Activated CD8-positive, alpha-beta memory T cell treated with anti-CD3 and anti-CD28 coated beads, Interleukin-2, amount 50 U/mL, for 24 hours (primary cell): ENCODE measurements around the gene PRDM10.
"Not testable (repeated sequence)": the region's sequence is repeated elsewhere in the genome, so short reads cannot be mapped to it uniquely, and the experiment has no call there.

Experiments used
- DNase-seq: peaks from one replicate; pipeline ENCODE4 v3.0.0-alpha.2; 2020; ENCODE audit errors: extremely low read depth

The PRDM10 gene

DNA sequence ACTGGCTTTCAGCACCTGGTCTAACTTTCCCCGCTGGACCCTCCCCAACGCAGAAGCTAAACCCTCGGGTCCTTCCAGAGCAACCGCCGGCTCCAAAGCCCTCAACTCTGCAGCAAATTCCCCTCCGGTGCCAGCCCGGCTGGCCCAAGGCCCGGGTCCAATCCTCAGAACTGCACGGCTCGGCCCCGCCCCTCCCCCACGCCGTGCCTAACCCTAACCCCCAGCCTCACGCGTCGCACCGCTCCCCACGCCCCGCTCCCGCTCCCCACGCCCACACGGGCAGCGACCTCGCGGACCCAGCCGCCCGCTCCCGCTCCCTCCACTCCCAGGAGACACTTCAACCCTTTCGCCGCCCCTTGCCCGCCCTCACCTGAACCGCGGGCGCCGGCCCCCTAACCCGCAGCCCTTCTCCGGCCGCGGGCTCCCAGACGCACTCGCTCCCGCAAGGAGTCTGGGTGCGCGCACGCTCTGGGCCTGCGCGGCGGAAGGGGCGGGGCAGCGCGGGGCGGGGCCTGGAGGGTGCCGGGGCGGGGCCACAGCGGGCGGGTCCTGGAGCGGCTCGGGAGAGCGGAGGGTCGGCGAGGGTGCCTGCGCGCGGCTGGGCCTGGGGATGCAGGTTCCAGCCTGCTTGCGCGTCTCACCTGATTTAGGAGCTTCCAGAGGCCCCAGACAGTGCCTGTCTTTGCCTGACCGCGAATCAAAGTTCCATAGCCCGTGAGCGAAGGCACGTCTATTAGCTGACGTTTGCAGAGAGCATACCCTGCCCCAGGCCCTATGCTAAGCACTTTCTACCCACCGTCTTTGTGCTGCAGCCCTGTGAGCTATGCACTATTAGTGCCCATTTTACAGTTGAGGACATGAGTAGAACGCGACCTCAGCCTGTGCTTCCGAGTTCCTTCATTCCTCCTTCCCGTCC lies 107.3 kb downstream of the PRDM10 start, which contains the start of gene NFRKB:
Gene NFRKB, minus strand, starts transcription at position 453 of the 916 bp plus-strand sequence. CDS start 2,729 bp downstream, outside the sequence.
- peak; percentile 61 for DNase-seq

DNA sequence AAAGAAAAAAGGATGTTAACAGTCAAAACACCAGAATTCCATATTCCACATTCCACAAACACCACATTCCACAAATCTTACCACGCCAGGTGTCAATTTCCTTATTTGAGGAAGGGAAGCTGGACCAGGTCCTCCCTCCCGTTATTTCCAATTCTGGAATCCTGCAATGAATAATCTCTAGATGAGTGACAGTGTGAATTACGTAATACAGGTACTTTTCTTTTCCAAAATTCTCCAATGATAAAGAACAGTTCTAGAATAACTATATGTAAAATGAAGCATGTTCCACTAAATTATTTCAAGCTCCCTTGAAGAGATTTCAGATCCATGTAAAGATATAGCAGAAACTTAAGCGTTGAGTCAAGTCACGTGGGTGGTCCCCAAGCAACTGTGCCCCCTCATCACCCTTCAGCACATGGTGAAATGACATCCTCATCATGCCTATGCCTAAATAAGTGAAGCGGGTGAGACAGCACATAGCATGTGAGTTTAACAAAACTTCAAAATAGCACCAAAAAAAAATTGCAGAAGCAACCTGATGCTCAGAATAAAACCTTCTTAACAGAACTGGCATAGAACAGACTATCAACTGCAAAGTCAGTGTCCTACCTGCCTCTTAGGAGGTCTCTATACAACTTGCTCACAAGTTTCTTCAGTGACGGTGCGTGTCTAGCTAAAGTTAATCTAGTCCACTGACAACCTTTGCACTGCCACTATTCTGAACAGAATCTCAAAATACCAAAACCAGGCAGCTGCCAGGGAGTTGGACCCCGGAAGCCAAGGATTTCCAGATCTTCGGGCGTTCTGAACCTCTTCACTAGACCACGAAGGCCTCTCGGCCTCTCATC lies 108.1 kb downstream of the PRDM10 start:
- no peak for DNase-seq

DNA sequence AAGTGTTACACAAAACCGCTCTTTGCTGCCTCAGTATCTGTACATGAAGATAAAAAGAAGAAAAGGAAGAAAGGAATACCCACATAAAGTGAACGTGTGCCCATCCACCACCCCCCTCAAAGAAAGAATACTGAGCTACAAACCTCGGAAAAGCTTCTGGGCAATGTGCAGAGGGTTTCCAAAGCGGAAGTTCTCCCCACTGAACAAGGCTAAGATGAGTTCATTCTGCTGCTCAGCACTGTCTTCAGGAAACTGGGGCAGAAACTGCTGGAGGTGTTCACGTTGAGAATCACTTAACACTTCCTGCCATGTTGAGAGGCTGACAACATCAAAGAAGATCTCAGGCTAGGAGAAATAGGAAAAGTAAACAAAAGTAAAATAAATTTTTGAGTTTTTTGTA lies 114.2 kb downstream of the PRDM10 start:
- DNase-seq: no peak

DNA sequence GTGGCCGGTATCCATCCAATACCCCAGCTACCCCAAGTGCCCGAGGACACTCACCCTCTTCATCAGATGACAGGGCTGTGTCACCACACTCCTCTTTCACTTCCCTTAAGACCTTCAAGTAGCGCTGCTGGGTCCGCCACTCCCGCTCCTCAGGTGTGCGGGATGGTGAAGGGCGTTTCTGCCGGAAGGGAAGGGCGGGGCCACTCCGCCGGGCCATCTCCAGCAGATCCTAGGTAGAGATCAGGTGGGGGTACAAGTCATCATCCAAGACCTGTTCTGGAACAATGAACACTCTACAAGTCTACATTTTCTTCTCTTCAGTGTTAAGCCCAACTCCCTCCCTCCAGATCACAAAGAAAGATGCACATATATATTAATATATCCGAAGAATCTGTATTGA lies 117.3 kb downstream of the PRDM10 start:
- DNase-seq: no peak

DNA sequence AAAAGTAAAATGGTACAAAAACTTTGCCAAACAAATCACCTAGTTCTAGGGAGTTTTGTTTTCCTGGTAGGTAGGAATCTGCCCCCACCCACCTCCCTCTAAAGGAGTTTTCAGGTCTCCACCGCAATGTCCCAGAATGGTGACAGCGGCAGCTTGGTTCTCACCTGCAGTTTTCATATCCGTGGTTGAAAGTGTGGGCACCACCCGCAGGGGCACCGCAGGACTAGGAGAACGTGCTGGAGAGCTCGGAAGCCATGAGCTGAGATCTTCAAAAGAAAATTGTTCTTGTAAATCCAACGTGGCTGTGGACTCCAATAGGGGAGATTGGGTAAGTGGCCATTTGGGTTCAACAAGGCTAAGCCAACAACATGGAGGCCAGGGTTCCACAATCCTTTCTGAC lies 118.1 kb downstream of the PRDM10 start:
- DNase-seq: no peak

DNA sequence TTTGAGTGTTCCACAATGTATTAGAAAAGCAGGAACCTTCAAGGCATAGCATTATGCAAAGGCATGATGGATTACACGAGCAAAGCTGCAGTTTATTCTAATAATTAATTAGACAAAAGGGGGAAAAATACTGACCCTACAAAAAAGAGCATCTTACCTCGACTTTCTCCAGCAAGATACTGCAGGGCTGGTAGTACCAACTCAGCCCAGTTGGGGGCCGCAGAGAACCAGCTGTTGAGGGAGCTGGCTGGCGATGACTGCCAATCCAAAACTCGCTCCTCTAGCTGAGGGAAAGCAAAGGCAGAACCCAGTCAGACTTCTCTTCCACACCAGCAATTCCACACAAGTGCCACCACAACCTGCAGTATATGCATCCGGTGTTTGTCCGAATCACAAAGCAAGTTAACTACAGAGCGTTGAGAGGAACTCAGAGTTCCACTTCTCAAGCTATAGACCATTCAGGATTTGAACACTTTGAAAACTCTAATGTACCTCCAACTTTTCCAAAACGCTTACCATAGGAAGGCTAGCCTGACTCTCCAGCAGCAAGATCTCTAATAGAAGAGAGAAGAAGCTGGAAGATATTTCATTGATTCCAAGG lies 121.0 kb downstream of the PRDM10 start:
- no peak for DNase-seq

DNA sequence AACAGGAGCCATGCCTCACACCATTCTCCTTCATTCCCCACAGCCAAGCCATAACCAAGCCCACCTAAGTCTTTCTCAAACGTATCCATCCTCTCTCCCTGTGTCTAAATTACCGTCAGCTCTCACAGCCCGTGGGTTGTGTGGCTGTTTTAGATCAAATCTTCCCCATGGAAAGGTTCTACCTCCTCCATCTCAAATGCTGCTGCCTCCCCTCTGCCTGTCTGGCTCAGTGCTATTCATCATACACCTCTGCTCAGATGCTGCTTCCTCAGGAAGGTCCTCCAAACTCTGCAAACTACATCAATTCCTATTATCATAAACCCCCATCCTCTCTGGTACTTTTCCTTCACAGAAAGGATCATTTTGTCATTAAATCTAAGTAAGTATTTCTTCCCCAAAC lies 122.3 kb downstream of the PRDM10 start:
- no peak for DNase-seq

DNA sequence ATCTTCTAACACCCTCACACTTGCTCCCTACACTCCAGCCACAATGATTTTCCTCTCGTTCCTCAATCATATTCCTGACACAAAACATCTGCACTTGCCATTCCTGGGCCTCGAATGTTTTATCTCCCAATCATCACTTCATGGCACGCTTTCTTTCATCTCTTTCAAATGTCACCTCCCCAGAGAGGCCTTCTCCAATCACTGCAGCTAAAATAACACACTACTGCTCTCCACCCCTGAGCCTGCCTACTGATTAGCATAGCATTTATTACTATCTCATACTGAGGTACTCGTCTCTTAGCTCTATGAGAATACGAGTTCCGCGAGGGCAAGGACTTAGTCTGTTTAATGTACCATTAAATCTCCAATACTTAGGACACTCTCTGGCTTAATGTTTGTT lies 130.7 kb downstream of the PRDM10 start:
- DNase-seq: no peak

DNA sequence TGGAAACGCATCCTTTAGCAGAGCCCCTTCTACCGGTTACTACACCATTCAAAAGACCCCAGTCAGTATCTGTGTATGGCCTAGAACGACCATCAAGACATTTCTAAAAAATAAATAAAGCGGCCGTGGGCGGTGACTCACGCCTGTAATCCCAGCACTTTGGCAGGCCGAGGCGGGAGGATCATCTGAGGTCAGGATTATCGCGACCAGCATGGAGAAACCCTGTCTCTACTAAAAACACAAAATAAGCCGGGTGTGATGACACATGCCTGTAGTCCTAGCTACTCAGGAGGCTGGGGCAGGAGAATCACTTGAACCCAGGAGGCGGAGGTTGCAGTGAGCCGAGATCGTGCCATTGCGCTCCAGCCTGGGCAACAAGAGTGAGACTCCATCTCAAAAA lies 134.0 kb downstream of the PRDM10 start:
- DNase-seq: not testable (repeated sequence)

DNA sequence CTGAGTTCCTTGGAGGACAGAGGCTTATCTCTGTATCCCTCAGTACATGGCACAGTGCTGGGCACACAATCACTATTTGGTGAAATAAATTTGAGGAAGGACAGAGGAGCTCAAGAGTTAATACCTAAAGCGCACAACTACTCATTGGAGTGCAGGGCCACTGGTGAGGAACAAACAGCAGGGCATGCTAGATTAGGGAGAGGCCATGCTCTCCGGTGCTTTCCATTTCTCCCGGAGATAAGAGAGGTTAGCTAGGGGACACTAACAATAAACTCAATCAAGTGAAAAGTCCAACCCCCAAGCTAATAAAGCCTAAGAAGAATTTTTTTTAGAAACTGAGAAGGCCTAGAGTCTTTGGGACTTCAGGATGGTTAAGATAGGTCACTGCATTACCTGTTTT lies 136.3 kb downstream of the PRDM10 start:
- no peak for DNase-seq

DNA sequence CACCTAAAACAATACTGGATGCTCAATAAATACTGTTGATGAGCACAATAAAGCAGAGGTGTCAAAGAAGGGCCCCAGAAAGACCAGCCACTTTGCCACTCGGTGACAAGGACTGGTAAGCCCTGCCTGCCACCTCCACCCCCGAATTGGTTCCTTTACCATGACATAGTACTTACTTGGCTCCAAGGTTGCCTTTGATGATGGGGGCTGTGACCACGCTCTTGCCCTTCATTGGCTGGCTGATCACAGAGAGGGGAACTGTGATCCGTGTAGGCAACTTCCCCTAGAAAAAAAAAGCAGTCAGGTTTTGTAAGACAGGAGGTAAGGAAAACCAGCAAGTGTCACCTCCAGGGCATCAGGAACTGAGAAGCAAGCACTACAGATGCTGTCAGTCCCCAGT lies 136.9 kb downstream of the PRDM10 start:
- DNase-seq: no peak

DNA sequence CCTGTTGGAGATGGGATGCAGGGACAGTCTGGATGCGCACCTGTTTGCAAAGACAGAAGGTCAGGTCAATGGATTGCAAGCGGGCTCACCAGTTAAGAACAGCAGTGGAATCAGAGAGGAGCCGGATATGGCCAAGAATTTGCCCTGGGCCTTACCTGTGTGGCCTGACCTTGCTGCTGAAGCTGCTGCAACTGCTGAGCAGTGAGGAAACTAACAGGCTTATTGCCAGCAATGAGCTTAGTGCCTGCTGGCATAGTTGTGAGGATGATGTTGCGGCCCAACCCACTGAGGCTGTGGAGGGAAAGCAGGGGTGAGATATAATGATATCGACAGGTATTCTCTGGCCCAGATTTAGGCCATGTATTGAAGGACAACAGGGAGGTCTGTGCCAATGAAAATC lies 137.8 kb downstream of the PRDM10 start:
- no peak for DNase-seq

DNA sequence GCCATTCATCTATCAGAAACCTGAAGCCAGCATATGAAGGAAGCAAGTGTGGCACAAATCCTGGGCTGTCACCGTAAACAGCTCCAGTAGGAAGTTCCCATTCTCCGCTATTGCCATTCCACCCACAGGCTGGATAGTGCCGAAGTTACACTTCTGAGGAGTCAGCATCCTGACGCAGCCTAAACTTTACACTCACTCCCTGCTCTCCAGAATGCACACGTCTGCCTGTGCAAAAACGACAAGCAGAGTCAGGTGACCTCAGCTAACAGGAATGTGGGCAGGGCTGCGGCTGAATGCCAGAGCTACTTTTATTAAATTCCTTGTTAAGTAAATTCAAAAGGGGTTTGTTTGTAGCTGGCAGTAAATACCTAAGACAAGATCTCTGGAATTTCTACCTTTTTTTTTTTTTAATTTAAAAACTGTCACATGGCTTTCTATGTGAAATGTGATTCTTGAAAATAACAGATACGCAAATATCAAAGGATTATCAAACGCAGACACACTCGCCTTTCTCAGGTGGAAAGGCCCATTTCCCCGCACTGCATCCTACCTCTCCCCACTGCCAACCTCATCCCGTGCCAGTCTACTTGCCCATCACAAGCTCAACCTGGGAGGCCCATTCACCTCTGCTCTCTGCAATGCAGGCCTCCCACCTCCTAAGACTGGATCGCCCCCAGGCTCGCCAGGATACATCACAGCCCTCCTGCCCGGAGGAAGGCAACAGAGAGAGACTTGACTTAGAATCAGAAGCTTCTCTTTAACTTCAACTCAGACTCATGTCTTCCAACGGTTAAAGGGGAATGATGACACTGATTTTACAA lies 140.7 kb downstream of the PRDM10 start:
- DNase-seq: no peak

DNA sequence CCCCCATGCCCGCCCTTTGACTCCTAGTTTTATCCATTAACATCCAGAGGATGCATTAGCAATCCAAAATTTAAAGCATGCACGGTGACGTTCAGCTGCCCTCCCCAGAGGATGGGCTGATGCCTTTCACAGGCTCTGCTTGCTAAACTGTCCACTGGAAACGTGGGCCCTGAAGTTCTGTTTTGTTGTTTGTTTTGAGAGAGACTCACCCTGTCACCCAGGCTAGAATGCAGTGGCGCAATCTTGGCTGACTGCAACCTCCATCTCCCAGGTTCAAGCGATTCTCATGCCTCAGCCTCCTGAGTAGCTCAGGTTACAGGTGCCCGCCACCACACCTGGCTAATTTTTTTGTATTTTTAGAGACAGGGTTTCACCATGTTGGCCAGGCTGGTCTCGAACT lies 146.6 kb downstream of the PRDM10 start:
- no peak for DNase-seq

DNA sequence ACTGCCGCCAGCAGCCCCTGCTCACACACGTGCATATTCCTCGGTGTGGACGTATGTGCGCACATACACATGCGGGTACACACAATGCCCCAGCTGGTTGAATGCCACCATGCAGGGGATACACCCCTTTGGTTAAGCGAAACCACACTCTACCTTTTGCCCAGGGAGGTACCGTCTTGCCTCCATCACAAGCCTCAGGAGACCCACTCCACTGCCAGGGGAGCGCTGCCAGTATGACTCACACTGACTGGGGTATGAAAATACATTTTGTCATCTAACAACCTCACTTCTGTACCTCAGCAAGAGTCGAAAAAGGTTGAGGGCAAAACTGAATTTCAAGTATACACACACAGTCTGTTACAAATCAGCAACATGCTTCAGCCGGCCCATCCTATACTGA lies 147.5 kb downstream of the PRDM10 start:
- DNase-seq: no peak

DNA sequence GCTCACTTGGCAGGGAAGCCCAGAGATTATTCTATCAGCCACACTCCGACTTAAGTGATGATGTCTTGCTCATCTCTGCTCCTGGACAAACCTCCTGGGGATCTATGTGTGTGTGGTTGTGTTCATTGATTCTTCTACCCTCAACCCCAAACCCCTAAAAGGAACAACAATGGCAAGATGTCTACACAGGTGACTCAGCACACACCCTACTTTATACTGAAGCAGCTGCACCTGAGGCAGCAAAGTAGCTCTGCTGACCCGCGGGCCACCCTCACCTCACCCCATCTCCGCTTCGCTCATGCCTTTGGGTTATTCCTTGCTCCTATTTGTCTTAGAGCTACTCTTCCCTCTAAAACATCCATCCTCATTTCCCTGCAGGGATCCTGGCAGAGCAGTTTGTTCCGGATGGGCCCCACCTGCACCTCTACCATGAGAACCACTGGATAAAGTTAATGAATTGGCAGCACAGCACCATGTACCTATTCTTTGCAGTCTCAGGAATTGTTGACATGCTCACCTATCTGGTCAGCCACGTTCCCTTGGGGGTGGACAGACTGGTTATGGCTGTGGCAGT lies 148.3 kb downstream of the PRDM10 start:
- DNase-seq: no peak

DNA sequence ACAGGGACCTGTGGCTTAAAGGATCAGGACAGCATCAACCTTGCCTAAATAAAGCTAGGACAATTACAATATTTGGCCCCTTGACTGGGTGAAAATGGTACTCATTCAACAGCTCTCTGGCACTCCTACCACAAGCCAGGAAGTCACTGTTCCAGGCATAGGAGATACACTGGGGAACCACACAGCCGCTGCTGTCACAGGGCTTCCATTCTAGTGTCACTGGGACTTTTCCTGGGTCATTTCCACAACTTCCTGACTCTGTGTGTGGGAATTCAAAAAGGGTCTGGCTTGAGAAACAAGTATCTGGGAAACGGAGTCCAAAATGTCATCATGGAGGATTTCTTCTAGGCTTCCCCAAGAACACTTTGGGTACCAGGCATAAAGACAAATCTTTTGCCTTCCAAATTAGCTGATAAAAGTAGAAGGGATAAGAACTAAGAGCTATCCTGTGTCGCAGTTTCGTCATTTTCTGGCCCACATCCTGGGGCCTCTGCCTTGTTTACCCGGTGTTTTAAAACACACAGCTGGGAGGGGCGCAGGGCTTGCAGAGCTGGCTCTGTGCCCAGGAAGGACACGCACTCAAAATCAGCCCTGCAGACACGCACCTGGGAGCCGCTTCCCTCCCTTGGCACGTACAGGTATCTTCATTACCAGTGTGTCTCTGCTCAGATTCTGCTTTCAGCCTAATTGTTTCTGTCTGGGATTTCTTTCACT lies 149.0 kb downstream of the PRDM10 start:
- DNase-seq: no peak

DNA sequence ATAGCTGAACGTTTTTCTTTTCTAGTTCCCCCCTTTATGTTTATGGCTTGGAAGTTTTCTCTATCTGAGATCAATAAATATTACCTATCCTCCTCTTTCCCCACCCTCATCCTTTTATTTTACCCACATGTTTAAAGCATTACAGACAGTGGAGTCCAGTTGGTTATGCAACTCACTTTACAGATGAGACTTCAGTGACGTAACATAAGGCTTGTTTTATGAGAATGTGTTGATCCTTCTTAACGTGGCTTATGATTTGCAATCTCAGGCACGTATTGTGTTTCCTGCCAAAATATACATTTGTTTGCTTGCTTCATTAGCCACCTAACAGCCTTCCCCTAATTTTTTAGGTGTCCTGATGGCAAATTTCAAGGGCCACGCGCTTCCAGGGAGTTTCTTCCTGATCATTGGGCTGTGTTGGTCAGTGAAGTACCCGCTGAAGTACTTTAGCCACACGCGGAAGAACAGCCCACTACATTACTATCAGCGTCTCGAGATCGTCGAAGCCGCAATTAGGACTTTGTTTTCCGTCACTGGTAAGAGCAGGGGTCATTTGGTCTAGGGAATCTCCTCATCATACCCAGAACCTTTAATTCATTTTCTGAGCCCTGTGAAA lies 150.4 kb downstream of the PRDM10 start:
- no peak for DNase-seq
